Endometrium (tissue), 2 donors: ENCODE measurements around the gene FXYD6.

ENCODE experiments used
- FAIRE-seq: peaks from 2 replicates; lab custom pipeline; 2012; peaks lifted over from hg19 to GRCh38; lab: Jason Lieb, UNC
- donor health status: control.
- donor health status: control.

Gene FXYD6

GRCh38 chr11:117790279-117790678, 86.2 kb downstream of the FXYD6 start:
- no peak for FAIRE-seq

DNA sequence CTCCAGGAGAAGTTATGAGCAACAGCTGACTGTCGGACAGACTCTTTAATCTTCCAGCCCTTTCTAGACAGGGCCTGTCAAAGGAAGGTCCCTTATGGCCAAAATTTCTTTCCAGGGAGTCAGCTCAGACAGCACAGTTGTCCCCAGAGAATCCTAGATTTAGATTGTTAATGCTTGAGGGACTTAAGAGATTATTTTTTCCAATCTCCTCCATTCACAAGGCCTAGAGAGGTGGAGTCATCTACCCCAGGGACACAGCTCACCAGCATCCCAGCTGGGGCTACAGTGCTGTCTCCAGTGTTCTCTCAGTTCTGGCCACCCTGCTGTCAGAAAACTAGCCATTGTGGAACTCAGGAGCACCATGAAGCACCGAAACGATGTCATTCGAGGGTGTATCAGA, 87.2 kb downstream of the FXYD6 start:
- FAIRE-seq = no peak
